ENCODE measurements around the gene ASTN2.

- TF ChIP-seq CTCF (IDR thresholded peaks at IDR 0.05) (no peak), POLR2A (IDR thresholded peaks at IDR 0.05) (no peak)
Observed at GRCh38 chr9:116798521-116798920, 616.3 kb downstream of the ASTN2 start.

All from thyroid gland (tissue), 4 donors.